Endodermal cell (in vitro differentiated cells): ENCODE results near the gene TBC1D2. TPM values are rescaled to one million over a fixed set of nuclear protein-coding genes. Genes with fewer than 3 reads are reported as not detected.
A peak's percentile ranks its signal among the peaks of the same experiment; 100 is the strongest.

Experiments used
- DNase-seq: peaks from one replicate; pipeline ENCODE4 v3.0.0-alpha.2; 2017
- H3K27ac ChIP-seq: 2 replicates; pipeline ENCODE4 v1.5.1; 2013; ENCODE audit warnings: mild to moderate bottlenecking, low read depth, low read length, moderate library complexity
- H3K27me3 ChIP-seq: 2 replicates; pipeline ENCODE4 v1.6.1; 2013; ENCODE audit warnings: mild to moderate bottlenecking, low read length, moderate library complexity; ENCODE audit not compliant: insufficient read depth, control insufficient read depth, poor library complexity, severe bottlenecking
- H3K36me3 ChIP-seq: 2 replicates; pipeline ENCODE4 v1.7.0; 2013; ENCODE audit warnings: mild to moderate bottlenecking, low read length, moderate library complexity; ENCODE audit not compliant: control insufficient read depth, insufficient read depth
- H3K4me1 ChIP-seq: one replicate; pipeline ENCODE4 v1.7.0; 2013; ENCODE audit warnings: low read length; ENCODE audit not compliant: control insufficient read depth, insufficient read depth
- H3K4me3 ChIP-seq: 2 replicates; pipeline ENCODE4 v1.5.1; 2013; ENCODE audit warnings: mild to moderate bottlenecking, low read length, moderate library complexity
- H3K9ac ChIP-seq: 2 replicates; pipeline ENCODE4 v1.6.1; 2013; ENCODE audit warnings: mild to moderate bottlenecking, low read length, moderate library complexity; ENCODE audit not compliant: poor library complexity, severe bottlenecking; ENCODE audit errors: extremely low read depth
- H3K9me3 ChIP-seq: 2 replicates; pipeline ENCODE4 v1.6.1; 2013; ENCODE audit warnings: mild to moderate bottlenecking, low read length, moderate library complexity; ENCODE audit not compliant: control insufficient read depth
- H3K27ac Mint-ChIP-seq: 2 replicates; pipeline ENCODE4 v1.8.0; 2020; ENCODE audit warnings: mixed read lengths
- H3K27me3 Mint-ChIP-seq: 2 replicates; pipeline ENCODE4 v1.8.0; 2021; ENCODE audit warnings: mild to moderate bottlenecking, mixed read lengths; ENCODE audit not compliant: insufficient read depth
- H3K36me3 Mint-ChIP-seq: 2 replicates; pipeline ENCODE4 v1.8.0; 2020; ENCODE audit warnings: low read depth, mixed read lengths
- H3K4me1 Mint-ChIP-seq: 2 replicates; pipeline ENCODE4 v1.8.0; 2020; ENCODE audit warnings: mixed read lengths
- H3K4me3 Mint-ChIP-seq: 2 replicates; pipeline ENCODE4 v1.8.0; 2020; ENCODE audit warnings: mild to moderate bottlenecking, moderate library complexity, mixed read lengths
- H3K9me3 Mint-ChIP-seq: 2 replicates; pipeline ENCODE4 v1.8.0; 2020; ENCODE audit warnings: mild to moderate bottlenecking, mixed read lengths
- CTCF ChIP-seq: fragments of 200-600 bp; sonication (generic); conservative IDR thresholded peaks from 2 replicates; pipeline ENCODE4 v1.5.0; 2021; ENCODE audit warnings: antibody characterized with exemption, mild to moderate bottlenecking
- WGBS, 2 experiments: methylation state at CpG; one replicate each; pipeline versions ENCODE4 v1.1.5 to v1.1.7; 2013; ENCODE audit warnings: missing lambda C conversion rate in 2 of 2, mixed read lengths in 1 of 2; ENCODE audit not compliant: insufficient coverage in 1 of 2, insufficient read length in 1 of 2; 5-methylcytosine and 5-hydroxymethylcytosine counted together
- total RNA-seq, 2 donors: library from RNA; stranded (reverse); fragmentation: NEBNext Ultra II Directional in 1 of 2; extraction: Animal tissue kit (Norgen Biotek cat#: 25700) in 1 of 2; gene quantifications; 2 replicates in 1 of 2; 3 replicates in 1 of 2; pipeline ENCODE4 v1.2.1, GENCODE V29; 2021

TBC1D2 gene
- total RNA-seq, 2 donors from 2014 or later: 8.1 to 10.4 TPM

- Mint-ChIP-seq H3K9me3 (no peaks in the 10 kb centered on the region), H3K4me1 (no peaks in the 10 kb centered on the region), H3K27me3 (no peaks in the 10 kb centered on the region), H3K27ac (peak overlapping the region; percentile 78), H3K4me3 (no peak overlapping the region), H3K36me3 (peaks cover 49% of the 10 kb centered on the region)
- Histone ChIP-seq H3K36me3 (peaks cover 19% of the 10 kb centered on the region), H3K4me3 (no peak overlapping the region), H3K27ac (no peak overlapping the region), H3K9me3 (no peaks in the 10 kb centered on the region), H3K9ac (no peak overlapping the region), H3K4me1 (no peaks in the 10 kb centered on the region), H3K27me3 (no peaks in the 10 kb centered on the region)
- TF ChIP-seq CTCF: no peak
- WGBS, 2 experiments: 95 to 100% methylated on average over 7 to 11 of the region's 11 CpGs
- DNase-seq: no peak
Observed at GRCh38 chr9:98219794-98220370, 35.6 kb downstream of the TBC1D2 start.

- no peaks in the 10 kb centered on the region for H3K27me3 ChIP-seq
- no peak overlapping the region for H3K27ac ChIP-seq
- WGBS, 2 experiments: 91 to 95% methylated on average over 5 to 7 of the region's 7 CpGs
- Mint-ChIP-seq H3K36me3 (peaks cover 47% of the 10 kb centered on the region), H3K27me3 (no peaks in the 10 kb centered on the region), H3K4me3 (no peak overlapping the region), H3K4me1 (no peaks in the 10 kb centered on the region), H3K27ac (no peak overlapping the region), H3K9me3 (no peaks in the 10 kb centered on the region)
- no peaks in the 10 kb centered on the region for H3K4me1 ChIP-seq
- no peak overlapping the region for H3K4me3 ChIP-seq
- no peak for DNase-seq
- H3K9me3 ChIP-seq: no peaks in the 10 kb centered on the region
- H3K36me3 ChIP-seq: peaks cover 19% of the 10 kb centered on the region
- TF ChIP-seq CTCF: no peak
- H3K9ac ChIP-seq: no peak overlapping the region
Observed at GRCh38 chr9:98219364-98219716, 36.1 kb downstream of the TBC1D2 start.

GRCh38 chr9:98218562-98219363 is 36.7 kb downstream of the TBC1D2 start:
- no peak overlapping the region for H3K9ac ChIP-seq
- no peak for TF ChIP-seq CTCF
- no peak overlapping the region for H3K4me3 Mint-ChIP-seq
- no peak overlapping the region for H3K4me3 ChIP-seq
- 93 to 100% methylated on average over 2 to 11 of the region's 11 CpGs for WGBS, 2 experiments
- H3K9me3 ChIP-seq: no peaks in the 10 kb centered on the region
- H3K27ac Mint-ChIP-seq: peak overlapping the region; percentile 58
- peaks cover 48% of the 10 kb centered on the region for H3K36me3 Mint-ChIP-seq
- H3K4me1 Mint-ChIP-seq: no peaks in the 10 kb centered on the region
- H3K27ac ChIP-seq: no peak overlapping the region
- no peaks in the 10 kb centered on the region for H3K27me3 ChIP-seq
- peak; percentile 63 for DNase-seq
- H3K27me3 Mint-ChIP-seq: no peaks in the 10 kb centered on the region
- H3K9me3 Mint-ChIP-seq: no peaks in the 10 kb centered on the region
- H3K36me3 ChIP-seq: peaks cover 20% of the 10 kb centered on the region
- no peaks in the 10 kb centered on the region for H3K4me1 ChIP-seq
